CD14-positive monocyte (primary cell): ENCODE results near the gene CCDC78. TPM values are rescaled to one million over a fixed set of nuclear protein-coding genes. Genes with fewer than 3 reads are reported as not detected.

ENCODE experiments used
- DNase-seq, 3 donors: peaks; one replicate each; pipeline ENCODE4 v3.0.0-alpha.2; 2011 to 2022
- H2AFZ ChIP-seq: 2 replicates; pipeline ENCODE4 v1.6.0; 2012; ENCODE audit warnings: mild to moderate bottlenecking, low read depth, low read length, inconsistent platforms; ENCODE audit not compliant: insufficient read depth, poor library complexity, severe bottlenecking
- H3K27ac ChIP-seq, 2 donors: 1 replicate in 1 of 2; 2 replicates in 1 of 2; pipeline ENCODE4 v1.5.1; 2012 to 2013; ENCODE audit warnings: low read length in 2 of 2, control low read depth in 1 of 2, inconsistent platforms in 1 of 2, low read depth in 1 of 2, mild to moderate bottlenecking in 1 of 2
- H3K27me3 ChIP-seq, 2 donors: one replicate each; pipeline versions ENCODE4 v1.6.0 to v1.6.1; 2011 to 2013; ENCODE audit warnings: low read length in 2 of 2; ENCODE audit not compliant: control insufficient read depth in 2 of 2, insufficient read depth in 2 of 2
- H3K36me3 ChIP-seq, 2 donors: replicated peaks in 1 of 2; 1 replicate in 1 of 2; 2 replicates in 1 of 2; pipeline versions ENCODE4 v1.5.1 to v1.6.1; 2012 to 2013; ENCODE audit warnings: low read length in 2 of 2, control low read depth in 1 of 2, inconsistent platforms in 1 of 2, mild to moderate bottlenecking in 1 of 2; ENCODE audit not compliant: insufficient read depth in 2 of 2, control insufficient read depth in 1 of 2
- H3K4me1 ChIP-seq, 2 donors: 1 replicate in 1 of 2; 2 replicates in 1 of 2; pipeline versions ENCODE4 v1.5.1 to v1.6.1; 2012 to 2013; ENCODE audit warnings: low read length in 2 of 2, control low read depth in 1 of 2, inconsistent platforms in 1 of 2, mild to moderate bottlenecking in 1 of 2, moderate library complexity in 1 of 2; ENCODE audit not compliant: insufficient read depth in 2 of 2, control insufficient read depth in 1 of 2
- H3K4me2 ChIP-seq: replicated peaks from 2 replicates; pipeline ENCODE3; 2012; ENCODE audit warnings: low read length, moderate library complexity, mild to moderate bottlenecking; ENCODE audit not compliant: poor library complexity, severe bottlenecking; ENCODE audit errors: extremely low read depth
- H3K4me3 ChIP-seq, 3 experiments: fragments of 200-600 bp in 1 of 3; sonication (generic) in 1 of 3; replicated peaks in 1 of 3; 1 replicate in 2 of 3; 2 replicates in 1 of 3; pipeline ENCODE4 v1.5.1; 2011 to 2013; ENCODE audit warnings: low read length in 3 of 3, mild to moderate bottlenecking in 3 of 3, control low read depth in 2 of 3, low read depth in 2 of 3, inconsistent platforms in 1 of 3, moderate library complexity in 1 of 3
- H3K79me2 ChIP-seq: 2 replicates; pipeline ENCODE4 v1.6.0; 2012; ENCODE audit warnings: mild to moderate bottlenecking, control low read depth, inconsistent platforms, low read length, moderate library complexity; ENCODE audit not compliant: insufficient read depth
- H3K9ac ChIP-seq: 2 replicates; pipeline ENCODE4 v1.6.0; 2017; ENCODE audit warnings: low read length, mild to moderate bottlenecking; ENCODE audit not compliant: insufficient read depth, poor library complexity, severe bottlenecking
- H3K9me3 ChIP-seq, 2 donors: replicated peaks in 1 of 2; 1 replicate in 1 of 2; 2 replicates in 1 of 2; pipeline versions ENCODE4 v1.5.1 to v1.6.1; 2012 to 2013; ENCODE audit warnings: low read length in 2 of 2, control low read depth in 1 of 2; ENCODE audit not compliant: control insufficient read depth in 1 of 2, insufficient read depth in 1 of 2
- H4K20me1 ChIP-seq: 2 replicates; pipeline ENCODE4 v1.6.0; 2012; ENCODE audit warnings: mild to moderate bottlenecking, low read length, control low read depth, moderate library complexity; ENCODE audit not compliant: insufficient read depth
- H3K27ac Mint-ChIP-seq, 7 donors: one replicate each; pipeline ENCODE4 v1.8.0; 2020; ENCODE audit warnings: mild to moderate bottlenecking in 7 of 7, mixed read lengths in 7 of 7, moderate library complexity in 6 of 7, inconsistent platforms in 2 of 7
- H3K27me3 Mint-ChIP-seq, 3 donors: one replicate each; pipeline ENCODE4 v1.8.0; 2021 to 2022; ENCODE audit warnings: low read depth in 3 of 3, mild to moderate bottlenecking in 3 of 3, mixed read lengths in 3 of 3, moderate library complexity in 3 of 3, inconsistent platforms in 1 of 3
- H3K36me3 Mint-ChIP-seq, 2 donors: one replicate each; pipeline ENCODE4 v1.8.0; 2020; ENCODE audit warnings: mixed read lengths in 2 of 2, inconsistent platforms in 1 of 2, mild to moderate bottlenecking in 1 of 2
- H3K4me1 Mint-ChIP-seq: one replicate; pipeline ENCODE4 v1.8.0; 2020; ENCODE audit warnings: mild to moderate bottlenecking, mixed read lengths
- H3K4me3 Mint-ChIP-seq, 2 donors: one replicate each; pipeline ENCODE4 v1.8.0; 2020; ENCODE audit warnings: mild to moderate bottlenecking in 2 of 2, mixed read lengths in 2 of 2, moderate library complexity in 1 of 2
- H3K9me3 Mint-ChIP-seq, 7 donors: one replicate each; pipeline ENCODE4 v1.8.0; 2020 to 2022; ENCODE audit warnings: mixed read lengths in 7 of 7, mild to moderate bottlenecking in 6 of 7, moderate library complexity in 6 of 7, inconsistent platforms in 2 of 7
- whole genome bisulfite sequencing: methylation state at CpG from one replicate; pipeline ENCODE4 v1.1.5; 2013; ENCODE audit warnings: missing lambda C conversion rate; ENCODE audit not compliant: insufficient coverage; 5-methylcytosine and 5-hydroxymethylcytosine counted together
- intact Hi-C, 2 donors: fragments of 100-400 bp; cut with micrococcal nuclease; formaldehyde crosslinking; loops; one replicate each; pipeline versions ENCODE4 v1.15.0 to v1.15.1; 2023
- polyA plus RNA-seq, 3 donors: library from polyadenylated mRNA; depleted of rRNA in 1 of 3; unstranded in 2 of 3; stranded (reverse) in 1 of 3; fragments of 300-500 nt in 2 of 3; fragments of >200 nt in 1 of 3; fragmentation: Illumina TruSeq in 2 of 3; gene quantifications; 1 replicate in 2 of 3; 2 replicates in 1 of 3; pipeline ENCODE4 v1.2.3, GENCODE V29; 2012 to 2021
- TF ChIP-seq, protein P1 (sequence below): fragments of 200-600 bp; IDR thresholded peaks from one replicate; pipeline ENCODE4 v1.8.0; 2022; ENCODE audit warnings: antibody characterized with exemption, mild to moderate bottlenecking

Gene CCDC78
- polyA plus RNA-seq, 3 donors = 0.96 TPM; not detected in 2

DNA sequence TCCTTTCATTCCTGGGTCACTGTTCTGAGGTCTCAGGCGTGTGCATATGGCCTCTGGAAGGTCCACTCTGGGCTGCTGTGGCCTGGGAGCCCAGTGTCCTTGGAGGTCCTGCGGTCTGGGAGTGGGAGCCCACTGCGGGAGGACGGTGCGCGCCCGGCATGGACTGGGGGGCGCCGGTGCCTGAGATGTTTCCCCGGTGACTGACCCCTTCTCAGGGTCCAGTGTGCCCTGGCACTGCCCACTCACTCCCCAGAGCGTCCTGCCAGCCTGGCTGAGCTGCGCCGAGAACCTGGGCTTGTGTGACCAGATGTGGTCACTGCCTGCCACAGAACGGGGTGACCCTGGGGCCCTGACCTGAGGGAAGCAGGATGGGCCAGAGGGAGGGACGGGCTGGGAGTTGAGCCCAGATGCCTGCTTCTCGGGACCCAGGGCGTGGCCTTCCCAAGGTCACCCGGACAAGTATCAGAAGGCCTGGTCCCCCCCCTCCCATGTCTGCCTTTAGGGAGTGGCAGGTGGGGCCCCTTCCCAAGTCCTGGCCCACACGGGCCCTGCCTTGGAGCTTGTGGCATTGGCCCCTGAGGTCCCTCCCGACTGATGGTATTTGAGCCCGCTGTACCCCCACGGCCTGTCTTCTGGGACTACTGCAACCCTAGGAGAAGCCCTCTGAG is 51.9 kb downstream of the CCDC78 start:
- Mint-ChIP-seq H3K4me3 (no peak overlapping the region), H3K4me1 (peaks cover 11% of the 10 kb centered on the region), H3K27me3 (peaks cover 19 to 38% (median 23%) of the 10 kb centered on the region in 3 donors), H3K27ac (peak overlapping the region in 2 of 7 donors; percentile 16 to 78), H3K9me3 (peaks cover 0 to 5% (median 0%) of the 10 kb centered on the region in 7 donors), H3K36me3 (peaks cover 30 to 46% of the 10 kb centered on the region in 2 donors)
- no peak for DNase-seq
- Histone ChIP-seq H3K36me3 (peaks cover 46 to 49% of the 10 kb centered on the region in 2 donors), H3K4me2 (no peak overlapping the region), H3K4me3 (no peak overlapping the region), H3K79me2 (peaks cover 7% of the 10 kb centered on the region), H2AFZ (no peak overlapping the region), H3K9ac (no peak overlapping the region), H3K9me3 (no peaks in the 10 kb centered on the region), H3K27ac (no peak overlapping the region), H3K4me1 (peaks cover 12 to 19% of the 10 kb centered on the region in 2 donors), H3K27me3 (peaks cover 3 to 30% of the 10 kb centered on the region in 2 donors), H4K20me1 (peaks cover 51% of the 10 kb centered on the region)
- WGBS = 93% methylated on average over 17 of the region's 22 CpGs
- intact Hi-C loops = no loop called here
- TF ChIP-seq, protein P1, sequence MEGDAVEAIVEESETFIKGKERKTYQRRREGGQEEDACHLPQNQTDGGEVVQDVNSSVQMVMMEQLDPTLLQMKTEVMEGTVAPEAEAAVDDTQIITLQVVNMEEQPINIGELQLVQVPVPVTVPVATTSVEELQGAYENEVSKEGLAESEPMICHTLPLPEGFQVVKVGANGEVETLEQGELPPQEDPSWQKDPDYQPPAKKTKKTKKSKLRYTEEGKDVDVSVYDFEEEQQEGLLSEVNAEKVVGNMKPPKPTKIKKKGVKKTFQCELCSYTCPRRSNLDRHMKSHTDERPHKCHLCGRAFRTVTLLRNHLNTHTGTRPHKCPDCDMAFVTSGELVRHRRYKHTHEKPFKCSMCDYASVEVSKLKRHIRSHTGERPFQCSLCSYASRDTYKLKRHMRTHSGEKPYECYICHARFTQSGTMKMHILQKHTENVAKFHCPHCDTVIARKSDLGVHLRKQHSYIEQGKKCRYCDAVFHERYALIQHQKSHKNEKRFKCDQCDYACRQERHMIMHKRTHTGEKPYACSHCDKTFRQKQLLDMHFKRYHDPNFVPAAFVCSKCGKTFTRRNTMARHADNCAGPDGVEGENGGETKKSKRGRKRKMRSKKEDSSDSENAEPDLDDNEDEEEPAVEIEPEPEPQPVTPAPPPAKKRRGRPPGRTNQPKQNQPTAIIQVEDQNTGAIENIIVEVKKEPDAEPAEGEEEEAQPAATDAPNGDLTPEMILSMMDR = no peak

DNA sequence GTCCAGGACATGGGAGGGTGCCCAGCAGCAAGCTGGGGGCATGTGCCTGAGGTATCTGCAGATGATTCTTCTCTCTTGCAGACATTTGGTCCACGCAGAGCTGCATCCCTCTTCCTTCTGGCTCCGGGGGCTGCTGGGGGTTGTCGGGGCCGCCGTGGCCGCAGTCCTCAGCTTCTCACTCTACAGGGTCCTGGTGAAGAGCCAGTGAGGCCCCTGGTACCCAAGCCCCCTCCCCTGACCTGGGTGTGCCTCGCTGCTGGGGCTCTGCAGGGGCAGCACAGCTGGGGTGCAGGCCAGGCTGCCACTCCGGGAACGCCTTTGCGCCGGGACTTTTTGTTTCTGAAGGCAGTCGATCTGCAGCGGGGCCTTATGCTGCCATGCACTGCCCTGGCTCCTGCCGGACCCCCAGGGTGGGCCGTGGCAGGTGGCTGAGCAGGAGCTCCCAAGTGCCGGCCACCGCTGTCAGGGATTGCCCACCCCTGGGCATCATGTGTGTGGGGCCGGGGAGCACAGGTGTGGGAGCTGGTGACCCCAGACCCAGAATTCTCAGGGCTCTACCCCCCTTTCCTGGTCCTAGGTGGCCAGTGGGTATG is 52.7 kb downstream of the CCDC78 start:
- no peak overlapping the region for H3K27ac ChIP-seq
- H3K9me3 ChIP-seq = no peaks in the 10 kb centered on the region
- TF ChIP-seq, protein P1 = no peak
- peaks cover 48 to 50% of the 10 kb centered on the region in 2 donors for H3K36me3 ChIP-seq
- 93% methylated on average over 17 of the region's 18 CpGs for WGBS
- Mint-ChIP-seq H3K9me3 (peaks cover 0 to 5% (median 0%) of the 10 kb centered on the region in 7 donors), H3K36me3 (peaks cover 30 to 47% of the 10 kb centered on the region in 2 donors), H3K4me1 (peaks cover 15% of the 10 kb centered on the region), H3K27me3 (peaks cover 20 to 37% (median 23%) of the 10 kb centered on the region in 3 donors), H3K4me3 (no peak overlapping the region), H3K27ac (no peak overlapping the region)
- no peak overlapping the region for H3K9ac ChIP-seq
- no peak for DNase-seq
- H3K27me3 ChIP-seq = peaks cover 3 to 30% of the 10 kb centered on the region in 2 donors
- peaks cover 59% of the 10 kb centered on the region for H4K20me1 ChIP-seq
- no peak overlapping the region for H3K4me2 ChIP-seq
- intact Hi-C loops = no loop called here
- peaks cover 16% of the 10 kb centered on the region for H3K79me2 ChIP-seq
- no peak overlapping the region for H3K4me3 ChIP-seq
- peaks cover 16 to 22% of the 10 kb centered on the region in 2 donors for H3K4me1 ChIP-seq
- H2AFZ ChIP-seq = no peak overlapping the region
